ENCODE data around the gene MRPS7. TPM values are rescaled to one million over a fixed set of nuclear protein-coding genes. Genes with fewer than 3 reads are reported as not detected.

Gene MRPS7
- total and polyA plus RNA-seq, 2 of the 8 experiments (the other 6 are each of a cell fraction or from before 2014, with no cell fraction given) = 63.4 to 79.4 TPM

GRCh38 chr17:75252039-75252816 lies 9.5 kb upstream of the MRPS7 start:
- Histone ChIP-seq H2BK5ac (ENCODE audit: low read depth, low read length) (no peak overlapping the region), H2BK120ac (replicated peaks; ENCODE audit: low read depth, low read length) (no peak overlapping the region), H3K27me3 (replicated peaks in 1 of 4; ENCODE audit: control insufficient read depth in 3 of 4, extremely low read depth in 1 of 4, insufficient read depth in 3 of 4, low read length in 3 of 4) (no peaks in the 10 kb centered on the region), H4K8ac (ENCODE audit: extremely low read depth, insufficient read depth, low read length) (no peak overlapping the region), H3K27ac (ENCODE audit: low read depth, low read length) (no peak overlapping the region), H2BK20ac (ENCODE audit: low read length) (no peak overlapping the region), H3K23me2 (ENCODE audit: low read depth, low read length) (no peaks in the 10 kb centered on the region), H3K4ac (replicated peaks; ENCODE audit: insufficient read length, low read depth, low read length) (no peak overlapping the region), H2AK5ac (ENCODE audit: low read depth, low read length) (no peak overlapping the region), H2BK12ac (ENCODE audit: low read depth, low read length) (no peak overlapping the region), H3K18ac (ENCODE audit: extremely low read depth, low read length) (no peak overlapping the region), H3K9ac (replicated peaks in 1 of 4; ENCODE audit: extremely low read depth in 1 of 4, low read depth in 3 of 4, low read length in 3 of 4) (no peak overlapping the region), H3K4me2 (ENCODE audit: insufficient read depth in 1 of 2, low read depth in 2 of 2, low read length in 2 of 2) (no peak overlapping the region), H3K4me1 (replicated peaks in 1 of 4; ENCODE audit: control insufficient read depth in 3 of 4, insufficient read depth in 4 of 4, low read length in 3 of 4) (peaks cover 0 to 7% (median under 1%) of the 10 kb centered on the region in 4 experiments; a peak in 3 of 7 replicates), H4K20me1 (replicated peaks in 1 of 2; ENCODE audit: control insufficient read depth in 1 of 2, insufficient read depth in 2 of 2, low read length in 2 of 2) (peaks cover 6 to 8% of the 10 kb centered on the region in 2 experiments), H2AFZ (ENCODE audit: low read length) (no peak overlapping the region), H3K4me3 (ENCODE audit: extremely low read depth in 1 of 4, insufficient read depth in 2 of 4, low read depth in 3 of 4, low read length in 4 of 4) (no peak overlapping the region), H3K56ac (replicated peaks; ENCODE audit: insufficient read length, low read depth, low read length) (no peak overlapping the region), H4K91ac (replicated peaks; ENCODE audit: insufficient read length, low read length) (no peak overlapping the region), H4K5ac (ENCODE audit: insufficient read length, low read depth, low read length) (no peak overlapping the region), H3K14ac (ENCODE audit: insufficient read length) (no peak overlapping the region), H3K23ac (ENCODE audit: insufficient read length) (no peak overlapping the region), H3K79me2 (ENCODE audit: control insufficient read depth in 1 of 2, insufficient read depth in 2 of 2, low read length in 2 of 2) (peaks cover 0 to 36% of the 10 kb centered on the region in 2 experiments; a peak in 2 of 4 replicates), H2BK15ac (ENCODE audit: low read length) (no peak overlapping the region), H3K36me3 (ENCODE audit: control insufficient read depth in 2 of 4, insufficient read depth in 4 of 4, low read length in 3 of 4) (no peaks in the 10 kb centered on the region), H3K79me1 (ENCODE audit: low read depth, low read length) (peaks cover 8% of the 10 kb centered on the region), H3K9me3 (ENCODE audit: insufficient read depth in 2 of 2, low read depth in 1 of 2, low read length in 1 of 2) (no peaks in the 10 kb centered on the region)
- TF ChIP-seq, protein P1, sequence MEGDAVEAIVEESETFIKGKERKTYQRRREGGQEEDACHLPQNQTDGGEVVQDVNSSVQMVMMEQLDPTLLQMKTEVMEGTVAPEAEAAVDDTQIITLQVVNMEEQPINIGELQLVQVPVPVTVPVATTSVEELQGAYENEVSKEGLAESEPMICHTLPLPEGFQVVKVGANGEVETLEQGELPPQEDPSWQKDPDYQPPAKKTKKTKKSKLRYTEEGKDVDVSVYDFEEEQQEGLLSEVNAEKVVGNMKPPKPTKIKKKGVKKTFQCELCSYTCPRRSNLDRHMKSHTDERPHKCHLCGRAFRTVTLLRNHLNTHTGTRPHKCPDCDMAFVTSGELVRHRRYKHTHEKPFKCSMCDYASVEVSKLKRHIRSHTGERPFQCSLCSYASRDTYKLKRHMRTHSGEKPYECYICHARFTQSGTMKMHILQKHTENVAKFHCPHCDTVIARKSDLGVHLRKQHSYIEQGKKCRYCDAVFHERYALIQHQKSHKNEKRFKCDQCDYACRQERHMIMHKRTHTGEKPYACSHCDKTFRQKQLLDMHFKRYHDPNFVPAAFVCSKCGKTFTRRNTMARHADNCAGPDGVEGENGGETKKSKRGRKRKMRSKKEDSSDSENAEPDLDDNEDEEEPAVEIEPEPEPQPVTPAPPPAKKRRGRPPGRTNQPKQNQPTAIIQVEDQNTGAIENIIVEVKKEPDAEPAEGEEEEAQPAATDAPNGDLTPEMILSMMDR (IDR thresholded peaks at IDR 0.05; ENCODE audit: control extremely low read depth in 1 of 3, insufficient read depth in 1 of 3, low read depth in 1 of 3, low read length in 3 of 3) = no peak
- TF ChIP-seq SP4 (IDR thresholded peaks at IDR 0.05; ENCODE audit: low read length) (no peak), FOSL1 (IDR thresholded peaks at IDR 0.05; ENCODE audit: insufficient read depth, low read depth, low read length) (no peak), TBP (IDR thresholded peaks at IDR 0.05; ENCODE audit: low read depth, low read length) (no peak), SP1 (IDR thresholded peaks at IDR 0.05; ENCODE audit: low read depth, low read length) (no peak)
- FAIRE-seq (no peak), DNase-seq (ENCODE audit: low read depth in 1 of 2, low spot score in 2 of 2) (no peak)
- CTCF ChIA-PET (ENCODE audit: partially characterized antibody) = interaction anchor here (6.4 to 16.5 kb wide), 2 partner anchors 13 to 16 kb away, joined by 88 to 369 read pairs; partner anchors contain the start of genes GGA3, MIF4GD and MRPS7
- POLR2A ChIA-PET (ENCODE audit: partially characterized antibody) = interaction anchor here (1.7 to 5.0 kb wide), 3 partner anchors 9 to 19 kb away, joined by 4 to 49 read pairs (median 4); partner anchors contain the start of genes GGA3, MIF4GD and MRPS7
- 92% methylated on average over 8 of the region's 8 CpGs; no CpG with 5 or more reads in 1 of the 2 experiments for WGBS, 2 experiments (ENCODE audit: extremely low coverage in 1 of 2, insufficient coverage in 1 of 2, insufficient read length in 1 of 2, insufficient replicate concordance in 2 of 2, low coverage in 1 of 2, low lambda C conversion rate in 2 of 2, missing lambda C conversion rate in 1 of 2)
